Stimulated activated CD8-positive, alpha-beta memory T cell treated with anti-CD3 and anti-CD28 coated beads, Interleukin-12 subunit alpha, Interleukin-12 subunit beta, amount 100 ng/mL, for 24 hours (primary cell): Measurements from ENCODE around the gene GATD1.

Experiments used
- DNase-seq: peaks from one replicate; pipeline ENCODE4 v3.0.0-alpha.2; 2020; ENCODE audit errors: extremely low read depth

GATD1 gene

GRCh38 chr11:778976-779954 lies 2.0 kb upstream of the GATD1 start:
- DNase-seq, result no peak

GRCh38 chr11:776561-777287 lies 563 bp downstream of the GATD1 start:
- no peak for DNase-seq

- no peak for DNase-seq
These were observed 1.1 kb downstream of the GATD1 start for GRCh38 chr11:776263-776560.

- DNase-seq, result no peak
These were observed 2.3 kb downstream of the GATD1 start for GRCh38 chr11:774873-775592.

GRCh38 chr11:773830-774229 lies 3.5 kb downstream of the GATD1 start:
- DNase-seq, result no peak

- no peak for DNase-seq
These were observed 3.9 kb downstream of the GATD1 start for GRCh38 chr11:773425-773824.

GRCh38 chr11:772429-773390 lies 4.6 kb downstream of the GATD1 start:
- no peak for DNase-seq

- DNase-seq, result no peak
These were observed 5.6 kb downstream of the GATD1 start for GRCh38 chr11:771617-772204.

- DNase-seq, result no peak
These were observed 6.4 kb downstream of the GATD1 start for GRCh38 chr11:770642-771616.

GRCh38 chr11:769887-770641 lies 7.2 kb downstream of the GATD1 start:
- no peak for DNase-seq

- DNase-seq, result no peak
These were observed 10.0 kb downstream of the GATD1 start for GRCh38 chr11:767238-767637.

- no peak for DNase-seq
These were observed 10.4 kb downstream of the GATD1 start for GRCh38 chr11:766936-767210.

- no peak for DNase-seq
These were observed 11.0 kb downstream of the GATD1 start for GRCh38 chr11:766106-766935.

- DNase-seq, result no peak
These were observed 11.5 kb downstream of the GATD1 start for GRCh38 chr11:765802-766091.

- no peak for DNase-seq
These were observed 12.1 kb downstream of the GATD1 start for GRCh38 chr11:765025-765801.

- no peak for DNase-seq
These were observed 12.8 kb downstream of the GATD1 start for GRCh38 chr11:764322-765024.
